WTC11 (cell line): ENCODE results near the gene CSK.

Experiments
- CTCF ChIP-seq: fragments of 200-600 bp; IDR thresholded peaks from 2 replicates; pipeline ENCODE4 v1.8.0; 2022; ENCODE audit warnings: antibody characterized with exemption
- JUN ChIP-seq: sonication (generic); formaldehyde crosslinking; IDR thresholded peaks from 2 replicates; pipeline ENCODE4 v1.8.0; 2023; ENCODE audit warnings: mild to moderate bottlenecking, missing genetic modification reagents
- NFYB ChIP-seq: sonication (generic); formaldehyde crosslinking; conservative IDR thresholded peaks from 2 replicates; pipeline ENCODE4 v1.8.0; 2022; ENCODE audit warnings: low read depth, missing genetic modification reagents
- ZNF263 ChIP-seq: sonication (generic); formaldehyde crosslinking; IDR thresholded peaks from 2 replicates; pipeline ENCODE4 v1.8.1; 2022; ENCODE audit warnings: low read depth, mild to moderate bottlenecking, moderate library complexity, missing genetic modification reagents

- TF ChIP-seq ZNF263 (CRISPR knock-in tag), result no peak
- TF ChIP-seq CTCF, result no peak
- no peak for TF ChIP-seq JUN (CRISPR knock-in tag)
- no peak for TF ChIP-seq NFYB
Measured at GRCh38 chr15:74809242-74809641, 27.4 kb downstream of the CSK start.
